Liver (tissue), 3 donors: Measurements from ENCODE around the gene COPA.

Experiments
- FOXA1 ChIP-seq: IDR thresholded peaks from 2 replicates; pipeline ENCODE4 v1.6.1; 2016; ENCODE audit warnings: antibody characterized with exemption
- GABPA ChIP-seq, 2 donors: IDR thresholded peaks in 1 of 2; conservative IDR thresholded peaks in 1 of 2; 2 replicates each; pipeline ENCODE4 v1.6.1; 2016; ENCODE audit warnings: antibody characterized with exemption in 2 of 2, mild to moderate bottlenecking in 1 of 2, moderate library complexity in 1 of 2
- SP1 ChIP-seq: IDR thresholded peaks from 2 replicates; pipeline ENCODE4 v1.6.1; 2018; ENCODE audit warnings: antibody characterized with exemption, mild to moderate bottlenecking
- TF ChIP-seq, protein P1 (sequence below): fragments of 150-350 bp; IDR thresholded peaks from 2 replicates; pipeline ENCODE4 v1.5.1; 2017; ENCODE audit warnings: improper control_type of control experiment, low read depth, low read length; ENCODE audit not compliant: missing input control
- TF ChIP-seq, protein P2 (sequence below): IDR thresholded peaks from 2 replicates; pipeline ENCODE4 v1.6.1; 2016; ENCODE audit warnings: antibody characterized with exemption
- donor health status: healthy.
- donor health status: healthy.

DNA sequence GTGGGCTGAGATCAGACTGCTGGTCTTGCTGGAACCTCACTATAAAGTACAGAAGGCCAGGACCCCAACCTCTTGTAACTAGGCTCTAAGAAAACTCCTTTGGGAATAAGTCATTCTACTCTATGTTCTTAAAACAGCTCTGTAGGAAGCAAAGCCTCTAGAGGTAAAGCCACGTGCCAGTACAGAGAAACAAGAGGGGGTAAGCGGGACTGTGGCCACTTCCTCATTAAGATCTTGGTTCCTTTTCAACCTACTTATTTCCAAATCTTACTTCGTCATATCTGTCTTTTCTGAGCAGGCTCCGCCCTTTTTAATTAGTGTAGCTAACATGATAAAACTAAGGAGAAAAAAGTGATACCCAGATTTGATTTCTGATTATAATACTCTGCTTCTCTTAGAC lies 3.9 kb upstream of the COPA start:
- TF ChIP-seq, protein P1, sequence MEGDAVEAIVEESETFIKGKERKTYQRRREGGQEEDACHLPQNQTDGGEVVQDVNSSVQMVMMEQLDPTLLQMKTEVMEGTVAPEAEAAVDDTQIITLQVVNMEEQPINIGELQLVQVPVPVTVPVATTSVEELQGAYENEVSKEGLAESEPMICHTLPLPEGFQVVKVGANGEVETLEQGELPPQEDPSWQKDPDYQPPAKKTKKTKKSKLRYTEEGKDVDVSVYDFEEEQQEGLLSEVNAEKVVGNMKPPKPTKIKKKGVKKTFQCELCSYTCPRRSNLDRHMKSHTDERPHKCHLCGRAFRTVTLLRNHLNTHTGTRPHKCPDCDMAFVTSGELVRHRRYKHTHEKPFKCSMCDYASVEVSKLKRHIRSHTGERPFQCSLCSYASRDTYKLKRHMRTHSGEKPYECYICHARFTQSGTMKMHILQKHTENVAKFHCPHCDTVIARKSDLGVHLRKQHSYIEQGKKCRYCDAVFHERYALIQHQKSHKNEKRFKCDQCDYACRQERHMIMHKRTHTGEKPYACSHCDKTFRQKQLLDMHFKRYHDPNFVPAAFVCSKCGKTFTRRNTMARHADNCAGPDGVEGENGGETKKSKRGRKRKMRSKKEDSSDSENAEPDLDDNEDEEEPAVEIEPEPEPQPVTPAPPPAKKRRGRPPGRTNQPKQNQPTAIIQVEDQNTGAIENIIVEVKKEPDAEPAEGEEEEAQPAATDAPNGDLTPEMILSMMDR: no peak
- TF ChIP-seq, protein P2, sequence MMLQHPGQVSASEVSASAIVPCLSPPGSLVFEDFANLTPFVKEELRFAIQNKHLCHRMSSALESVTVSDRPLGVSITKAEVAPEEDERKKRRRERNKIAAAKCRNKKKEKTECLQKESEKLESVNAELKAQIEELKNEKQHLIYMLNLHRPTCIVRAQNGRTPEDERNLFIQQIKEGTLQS: no peak
- TF ChIP-seq FOXA1: no peak
- no peak for TF ChIP-seq GABPA (IDR thresholded peaks at IDR 0.05 in 1 of 2, conservative IDR thresholded peaks at IDR 0.05 in 1 of 2)
- no peak for TF ChIP-seq SP1
